Measurements from ENCODE around the gene KLRD1. TPM values are rescaled to one million over a fixed set of nuclear protein-coding genes. Genes with fewer than 3 reads are reported as not detected.

KLRD1 gene
- total RNA-seq, 1 donor from 2014 or later = 0.65 TPM

DNA sequence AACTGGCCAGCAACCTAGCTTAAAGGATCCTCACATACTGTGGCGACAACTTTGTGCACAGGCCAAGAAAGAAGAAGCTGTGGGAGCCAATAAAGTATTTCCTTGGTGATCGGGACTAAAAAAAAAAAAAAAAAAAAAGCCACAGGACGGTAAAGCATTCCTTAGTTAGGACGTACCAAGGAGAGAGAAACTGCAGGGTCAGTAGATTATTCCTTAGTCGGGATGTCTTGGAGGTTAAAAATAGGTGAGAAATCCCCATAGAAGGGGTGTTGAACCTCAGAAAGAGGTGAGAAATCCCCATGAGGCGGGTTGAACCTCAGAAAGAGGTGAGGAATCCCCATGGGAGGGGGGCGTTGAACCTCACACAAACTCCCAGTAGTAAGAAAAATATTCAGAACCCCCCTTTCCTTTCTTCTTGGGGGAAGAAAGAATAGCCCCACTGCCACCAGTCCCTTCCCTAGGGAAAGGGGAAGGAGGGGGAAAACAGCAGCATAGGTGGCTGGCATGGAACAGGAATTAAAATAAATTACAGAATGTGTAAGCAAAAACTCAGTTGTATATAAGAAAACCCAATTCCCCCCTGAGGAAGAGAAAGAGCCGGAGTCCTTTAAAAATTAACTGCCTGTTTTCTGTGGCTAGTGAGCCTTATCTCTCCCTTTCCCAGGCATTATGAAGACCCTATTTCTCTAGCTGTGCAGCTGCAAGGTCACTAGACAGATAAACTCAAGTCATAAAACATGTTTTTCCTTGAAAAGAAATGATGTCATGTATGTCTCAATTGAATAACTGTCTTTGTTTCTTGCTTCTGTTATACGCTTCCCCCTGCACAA, 55.4 kb downstream of the KLRD1 start:
- peaks cover 4% of the 10 kb centered on the region for H3K36me3 Mint-ChIP-seq
- no peak overlapping the region for H3K27ac Mint-ChIP-seq
- DNase-seq (ENCODE audit: low spot score in 2 of 2, unreplicated experiment in 2 of 2) = no peak
- H3K4me1 Mint-ChIP-seq = peaks cover 16% of the 10 kb centered on the region
- TF ChIP-seq, protein P1, sequence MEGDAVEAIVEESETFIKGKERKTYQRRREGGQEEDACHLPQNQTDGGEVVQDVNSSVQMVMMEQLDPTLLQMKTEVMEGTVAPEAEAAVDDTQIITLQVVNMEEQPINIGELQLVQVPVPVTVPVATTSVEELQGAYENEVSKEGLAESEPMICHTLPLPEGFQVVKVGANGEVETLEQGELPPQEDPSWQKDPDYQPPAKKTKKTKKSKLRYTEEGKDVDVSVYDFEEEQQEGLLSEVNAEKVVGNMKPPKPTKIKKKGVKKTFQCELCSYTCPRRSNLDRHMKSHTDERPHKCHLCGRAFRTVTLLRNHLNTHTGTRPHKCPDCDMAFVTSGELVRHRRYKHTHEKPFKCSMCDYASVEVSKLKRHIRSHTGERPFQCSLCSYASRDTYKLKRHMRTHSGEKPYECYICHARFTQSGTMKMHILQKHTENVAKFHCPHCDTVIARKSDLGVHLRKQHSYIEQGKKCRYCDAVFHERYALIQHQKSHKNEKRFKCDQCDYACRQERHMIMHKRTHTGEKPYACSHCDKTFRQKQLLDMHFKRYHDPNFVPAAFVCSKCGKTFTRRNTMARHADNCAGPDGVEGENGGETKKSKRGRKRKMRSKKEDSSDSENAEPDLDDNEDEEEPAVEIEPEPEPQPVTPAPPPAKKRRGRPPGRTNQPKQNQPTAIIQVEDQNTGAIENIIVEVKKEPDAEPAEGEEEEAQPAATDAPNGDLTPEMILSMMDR (IDR thresholded peaks at IDR 0.05; ENCODE audit: unreplicated experiment) = no peak
- H3K4me3 Mint-ChIP-seq = no peak overlapping the region
- no peaks in the 10 kb centered on the region for H3K27me3 Mint-ChIP-seq (ENCODE audit: low read depth)
- peaks cover 2% of the 10 kb centered on the region for H3K9me3 Mint-ChIP-seq

DNA sequence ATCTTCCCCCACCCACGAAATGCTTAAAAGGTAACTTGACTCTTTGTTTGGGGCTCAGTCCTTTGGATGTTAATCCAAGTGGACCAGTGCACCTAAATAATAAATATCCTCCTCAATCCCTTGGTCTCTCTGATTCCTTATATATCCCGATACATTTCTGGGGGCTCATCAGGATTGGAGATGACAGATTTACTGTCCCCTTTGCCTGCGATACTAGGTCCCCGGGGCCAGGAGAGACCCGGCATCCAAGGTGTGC, 55.9 kb downstream of the KLRD1 start:
- H3K4me1 Mint-ChIP-seq = peaks cover 20% of the 10 kb centered on the region
- DNase-seq (ENCODE audit: low spot score in 2 of 2, unreplicated experiment in 2 of 2) = no peak
- peaks cover 10% of the 10 kb centered on the region for H3K36me3 Mint-ChIP-seq
- H3K27me3 Mint-ChIP-seq (ENCODE audit: low read depth) = no peaks in the 10 kb centered on the region
- H3K9me3 Mint-ChIP-seq = peaks cover 4% of the 10 kb centered on the region
- no peak overlapping the region for H3K27ac Mint-ChIP-seq
- H3K4me3 Mint-ChIP-seq = no peak overlapping the region
- TF ChIP-seq, protein P1 (IDR thresholded peaks at IDR 0.05; ENCODE audit: unreplicated experiment) = no peak

DNA sequence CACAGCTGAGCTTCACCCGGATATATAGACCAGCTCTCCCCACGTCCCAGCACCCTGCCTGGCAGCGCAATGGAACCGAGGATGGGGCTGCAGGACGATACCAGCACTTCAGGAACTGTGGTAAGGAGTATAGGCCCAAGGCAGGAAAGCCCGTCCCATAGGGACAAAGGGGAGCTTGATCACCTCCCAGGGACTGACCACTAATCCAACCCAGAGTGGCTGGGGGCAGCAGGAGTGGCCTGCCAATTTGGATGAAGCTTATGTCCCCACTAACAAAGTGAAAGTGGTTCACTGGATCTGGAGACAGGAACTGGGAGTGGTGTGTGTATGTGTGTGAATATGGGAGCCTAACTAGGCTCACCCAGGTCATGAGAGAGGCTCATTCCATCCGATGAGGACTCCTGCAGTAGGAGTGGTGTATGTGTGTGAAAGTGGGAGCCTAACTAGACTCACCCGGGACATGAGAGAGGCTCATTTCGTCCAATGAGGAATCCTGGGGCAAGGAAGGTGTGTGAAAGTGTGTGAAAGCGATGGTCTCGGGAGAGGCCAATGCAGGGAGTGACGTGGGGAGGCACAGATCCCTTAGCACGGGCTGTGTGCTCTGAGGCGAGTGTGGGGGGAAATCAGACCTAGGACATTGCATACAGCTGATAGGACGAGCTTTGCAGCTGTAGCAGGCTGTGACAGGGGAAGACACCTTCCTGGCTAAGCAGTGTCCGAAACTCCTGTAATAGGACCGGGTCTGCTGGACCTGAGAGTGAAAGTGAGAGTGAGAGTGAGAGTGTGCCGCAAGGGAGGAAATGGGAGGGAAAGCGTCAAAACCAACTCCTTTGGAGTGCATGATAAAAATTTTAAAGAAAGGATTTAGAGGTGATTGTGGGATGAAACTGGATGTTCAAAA, 56.5 kb downstream of the KLRD1 start:
- no peak overlapping the region for H3K4me3 Mint-ChIP-seq
- no peaks in the 10 kb centered on the region for H3K27me3 Mint-ChIP-seq (ENCODE audit: low read depth)
- H3K27ac Mint-ChIP-seq = no peak overlapping the region
- peaks cover 23% of the 10 kb centered on the region for H3K4me1 Mint-ChIP-seq
- TF ChIP-seq, protein P1 (IDR thresholded peaks at IDR 0.05; ENCODE audit: unreplicated experiment) = no peak
- peaks cover 13% of the 10 kb centered on the region for H3K36me3 Mint-ChIP-seq
- DNase-seq (ENCODE audit: low spot score in 2 of 2, unreplicated experiment in 2 of 2) = peak in 1 of 2 experiments; percentile 54
- H3K9me3 Mint-ChIP-seq = peaks cover 4% of the 10 kb centered on the region

DNA sequence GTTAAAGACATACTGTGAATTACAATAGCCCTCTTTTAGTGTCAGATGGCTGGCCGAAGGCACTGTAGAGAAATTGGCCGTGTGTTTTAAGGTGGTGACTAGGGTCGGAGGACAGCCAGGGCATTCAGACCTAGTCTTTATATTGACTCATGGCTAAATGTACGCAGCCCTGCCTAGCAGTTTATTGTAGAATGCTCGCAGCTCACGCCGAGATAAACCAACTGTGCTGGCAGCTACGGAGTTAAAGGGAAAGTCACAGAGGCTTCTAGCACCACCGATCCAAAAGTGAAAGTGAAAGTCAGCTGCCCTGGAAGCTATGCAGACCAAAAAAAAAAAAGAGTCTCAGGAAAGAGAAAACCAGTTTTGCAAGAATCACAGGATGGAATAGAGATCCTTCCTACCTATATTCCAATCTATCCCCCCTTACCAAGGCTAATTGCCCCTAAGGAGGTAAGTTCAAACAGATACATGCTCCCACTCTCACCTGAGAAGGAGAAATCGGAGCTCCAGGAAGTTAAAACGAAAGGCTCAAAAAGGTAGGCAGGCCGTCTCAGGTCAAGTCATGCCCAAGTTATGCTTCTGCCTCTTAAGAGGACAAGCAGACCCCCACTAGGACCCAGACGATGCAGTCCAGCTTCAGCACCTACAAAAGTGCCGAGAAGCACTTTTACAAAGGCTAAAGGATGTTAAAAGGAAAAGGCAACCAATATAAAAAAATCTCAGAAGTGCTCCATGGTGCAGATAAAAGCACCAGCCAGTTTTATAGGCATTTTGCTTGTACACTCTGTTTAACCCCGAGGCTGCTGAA, 57.3 kb downstream of the KLRD1 start:
- Mint-ChIP-seq H3K36me3 (peaks cover 17% of the 10 kb centered on the region), H3K4me1 (peaks cover 25% of the 10 kb centered on the region), H3K27ac (no peak overlapping the region), H3K27me3 (ENCODE audit: low read depth) (no peaks in the 10 kb centered on the region), H3K4me3 (no peak overlapping the region), H3K9me3 (peaks cover 4% of the 10 kb centered on the region)
- TF ChIP-seq, protein P1 (IDR thresholded peaks at IDR 0.05; ENCODE audit: unreplicated experiment) = no peak
- peak in 1 of 2 experiments; percentile 63 for DNase-seq (ENCODE audit: low spot score in 2 of 2, unreplicated experiment in 2 of 2)

DNA sequence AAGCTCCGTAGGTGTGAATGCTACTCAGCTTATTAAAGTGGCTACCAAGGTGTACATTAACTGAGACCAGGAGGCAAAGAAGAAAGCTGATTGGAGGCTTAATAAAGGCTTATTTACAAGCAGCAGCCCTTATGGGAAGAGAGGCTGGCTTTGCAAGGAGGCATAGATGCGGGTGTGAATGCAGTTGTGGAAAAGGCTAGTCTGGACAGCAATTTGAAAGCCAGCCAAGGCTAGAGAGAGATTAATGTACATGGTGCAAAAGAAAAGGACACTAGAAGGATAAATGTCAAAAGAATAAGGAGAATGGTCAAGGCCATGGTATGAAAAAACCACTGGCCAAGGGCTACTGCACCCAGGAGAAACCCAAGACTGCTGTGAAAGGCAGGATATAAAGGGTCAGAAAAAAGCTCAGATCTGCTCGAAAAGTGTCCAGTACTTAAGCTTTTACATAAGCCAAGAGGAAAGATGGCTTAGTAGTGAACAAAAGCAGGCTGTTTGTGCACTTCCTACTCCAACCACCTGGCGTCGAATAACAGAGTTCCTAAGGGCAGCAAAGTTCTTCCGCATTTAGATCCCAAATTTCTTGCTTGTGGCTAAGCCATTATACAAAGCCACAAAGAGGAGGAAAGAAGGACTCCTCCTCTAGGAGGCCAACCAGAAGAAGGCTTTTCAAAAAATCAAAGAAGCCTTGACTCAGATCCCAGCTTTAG, 58.2 kb downstream of the KLRD1 start:
- Mint-ChIP-seq H3K4me1 (peaks cover 24% of the 10 kb centered on the region), H3K27me3 (ENCODE audit: low read depth) (no peaks in the 10 kb centered on the region), H3K27ac (no peak overlapping the region), H3K9me3 (peaks cover 4% of the 10 kb centered on the region), H3K36me3 (peaks cover 26% of the 10 kb centered on the region), H3K4me3 (no peak overlapping the region)
- DNase-seq (ENCODE audit: low spot score in 2 of 2, unreplicated experiment in 2 of 2) = no peak
- TF ChIP-seq, protein P1 (IDR thresholded peaks at IDR 0.05; ENCODE audit: unreplicated experiment) = peak; percentile 34
